Fibroblast of lung (primary cell): ENCODE data around the gene WDR88. TPM values are rescaled to one million over a fixed set of nuclear protein-coding genes. Genes with fewer than 3 reads are reported as not detected.

ENCODE experiments used
- DNase-seq, 2 donors: peaks; one replicate each; pipeline versions ENCODE4 v3.0.0 to v3.0.0-alpha.2; 2010; ENCODE audit warnings: low read depth in 2 of 2
- H2AFZ ChIP-seq: 2 replicates; pipeline ENCODE4 v1.5.1; 2012; ENCODE audit warnings: low read length, control low read depth, inconsistent platforms
- H3K27ac ChIP-seq: 2 replicates; pipeline ENCODE4 v1.5.1; 2011; ENCODE audit warnings: low read length, control low read depth; ENCODE audit not compliant: insufficient read depth
- H3K27me3 ChIP-seq: 2 replicates; pipeline ENCODE4 v1.5.1; 2011; ENCODE audit warnings: mild to moderate bottlenecking, low read length; ENCODE audit not compliant: control insufficient read depth, insufficient read depth
- H3K36me3 ChIP-seq: 2 replicates; pipeline ENCODE4 v1.5.1; 2011; ENCODE audit warnings: low read length; ENCODE audit not compliant: control insufficient read depth, insufficient read depth
- H3K4me1 ChIP-seq: 2 replicates; pipeline ENCODE4 v1.5.1; 2011; ENCODE audit warnings: low read length; ENCODE audit not compliant: control insufficient read depth, insufficient read depth; ENCODE audit errors: extremely low read depth
- H3K4me2 ChIP-seq: 2 replicates; pipeline ENCODE4 v1.5.1; 2011; ENCODE audit warnings: low read length, control low read depth; ENCODE audit not compliant: insufficient read depth; ENCODE audit errors: extremely low read depth
- H3K4me3 ChIP-seq, 4 experiments: fragments of 200-600 bp in 1 of 4; sonication (generic) in 1 of 4; replicated peaks in 1 of 4; 2 replicates each; pipeline ENCODE4 v1.5.1; 2011 to 2016; ENCODE audit warnings: low read length in 4 of 4, low read depth in 3 of 4, mild to moderate bottlenecking in 3 of 4, control low read depth in 2 of 4, inconsistent platforms in 1 of 4, mixed read lengths in 1 of 4; ENCODE audit not compliant: insufficient read depth in 1 of 4; ENCODE audit errors: control extremely low read depth in 1 of 4
- H3K79me2 ChIP-seq: 2 replicates; pipeline ENCODE4 v1.5.1; 2012; ENCODE audit warnings: mild to moderate bottlenecking, low read length, inconsistent platforms; ENCODE audit not compliant: control insufficient read depth, insufficient read depth
- H3K9ac ChIP-seq: 2 replicates; pipeline ENCODE4 v1.5.1; 2011; ENCODE audit warnings: mild to moderate bottlenecking, low read length, control low read depth; ENCODE audit not compliant: insufficient read depth
- H3K9me3 ChIP-seq: 2 replicates; pipeline ENCODE4 v1.5.1; 2012; ENCODE audit warnings: low read depth, low read length; ENCODE audit not compliant: control insufficient read depth, insufficient read depth
- H4K20me1 ChIP-seq: 2 replicates; pipeline ENCODE4 v1.5.1; 2011; ENCODE audit warnings: low read length; ENCODE audit not compliant: control insufficient read depth, insufficient read depth; ENCODE audit errors: extremely low read depth
- EZH2 ChIP-seq: IDR thresholded peaks from 2 replicates; pipeline ENCODE4 v1.5.1; 2012; ENCODE audit warnings: low read length, control low read depth, mild to moderate bottlenecking; ENCODE audit errors: missing control alignments
- polyA plus RNA-seq, 2 donors: library from polyadenylated mRNA; depleted of rRNA in 1 of 2; stranded (reverse) in 1 of 2; unstranded in 1 of 2; fragments of >200 nt; gene quantifications; 2 replicates each; pipeline ENCODE4 v1.2.1, GENCODE V29; 2011 to 2012; ENCODE audit warnings: missing spikeins in 1 of 2
- total RNA-seq: library from RNA; depleted of rRNA; stranded (reverse); fragments of >200 nt; gene quantifications from 2 replicates; pipeline ENCODE4 v1.2.1, GENCODE V29; 2014
- TF ChIP-seq, protein P1 (sequence below), 2 donors: IDR thresholded peaks in 1 of 2; conservative IDR thresholded peaks in 1 of 2; 1 replicate in 1 of 2; 2 replicates in 1 of 2; pipeline ENCODE4 v1.5.1; 2011 to 2012; ENCODE audit warnings: low read length in 2 of 2, control low read depth in 1 of 2, inconsistent platforms in 1 of 2, low read depth in 1 of 2, mild to moderate bottlenecking in 1 of 2

The WDR88 gene
- total and polyA plus RNA-seq, 2 donors (not counting 1 experiment from before 2014, with no cell fraction given), result not detected

GRCh38 chr19:33193865-33194362, 62.0 kb downstream of the WDR88 start, which contains the start of gene LRP3:
LRP3 (plus strand) TSS chr19:33194330; CDS start chr19:33194786, 456 bp downstream.
- Histone ChIP-seq H3K9ac (peak within 1 kb of the TSS; percentile 37), H3K9me3 (no peaks in the 10 kb centered on the region), H3K4me1 (no peaks in the 10 kb centered on the region), H4K20me1 (no peaks in the 10 kb centered on the region), H3K36me3 (no peaks in the 10 kb centered on the region), H3K27me3 (peaks cover 2% of the 10 kb centered on the region), H3K4me3 (peak within 1 kb of the TSS; percentile 54 to 67 (median 58)), H3K4me2 (peak within 1 kb of the TSS; percentile 72), H3K79me2 (no peaks in the 10 kb centered on the region), H3K27ac (no peak within 1 kb of the TSS), H2AFZ (peak within 1 kb of the TSS; percentile 19)
- peak; percentile 22 to 41 for DNase-seq
- TF ChIP-seq, protein P1, sequence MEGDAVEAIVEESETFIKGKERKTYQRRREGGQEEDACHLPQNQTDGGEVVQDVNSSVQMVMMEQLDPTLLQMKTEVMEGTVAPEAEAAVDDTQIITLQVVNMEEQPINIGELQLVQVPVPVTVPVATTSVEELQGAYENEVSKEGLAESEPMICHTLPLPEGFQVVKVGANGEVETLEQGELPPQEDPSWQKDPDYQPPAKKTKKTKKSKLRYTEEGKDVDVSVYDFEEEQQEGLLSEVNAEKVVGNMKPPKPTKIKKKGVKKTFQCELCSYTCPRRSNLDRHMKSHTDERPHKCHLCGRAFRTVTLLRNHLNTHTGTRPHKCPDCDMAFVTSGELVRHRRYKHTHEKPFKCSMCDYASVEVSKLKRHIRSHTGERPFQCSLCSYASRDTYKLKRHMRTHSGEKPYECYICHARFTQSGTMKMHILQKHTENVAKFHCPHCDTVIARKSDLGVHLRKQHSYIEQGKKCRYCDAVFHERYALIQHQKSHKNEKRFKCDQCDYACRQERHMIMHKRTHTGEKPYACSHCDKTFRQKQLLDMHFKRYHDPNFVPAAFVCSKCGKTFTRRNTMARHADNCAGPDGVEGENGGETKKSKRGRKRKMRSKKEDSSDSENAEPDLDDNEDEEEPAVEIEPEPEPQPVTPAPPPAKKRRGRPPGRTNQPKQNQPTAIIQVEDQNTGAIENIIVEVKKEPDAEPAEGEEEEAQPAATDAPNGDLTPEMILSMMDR (conservative IDR thresholded peaks at IDR 0.05 in 1 of 2, IDR thresholded peaks at IDR 0.05 in 1 of 2; ENCODE audit: low read depth in 1 of 2, low read length in 2 of 2), result no peak
- no peak for TF ChIP-seq EZH2

DNA sequence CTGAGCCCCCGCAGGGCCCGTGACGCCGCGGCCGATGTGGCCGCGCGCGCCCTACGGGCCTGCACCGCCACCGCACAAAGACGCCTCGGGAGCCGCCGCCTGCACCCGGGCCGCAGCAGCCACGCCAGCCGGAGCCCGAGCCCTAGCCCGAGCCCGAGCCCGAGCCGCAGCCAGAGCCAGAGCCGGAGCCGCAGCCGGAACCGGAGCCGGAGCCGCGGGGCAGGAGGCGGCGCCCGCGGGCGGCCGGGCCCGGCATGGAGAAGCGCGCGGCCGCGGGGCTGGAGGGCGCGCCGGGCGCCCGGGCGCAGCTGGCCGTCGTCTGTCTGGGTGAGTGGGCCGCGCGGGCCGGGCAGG, 62.6 kb downstream of the WDR88 start:
- Histone ChIP-seq H3K79me2 (no peaks in the 10 kb centered on the region), H3K9me3 (no peaks in the 10 kb centered on the region), H3K4me1 (no peaks in the 10 kb centered on the region), H3K27me3 (peaks cover 2% of the 10 kb centered on the region), H3K4me2 (no peak overlapping the region), H3K27ac (no peak overlapping the region), H2AFZ (no peak overlapping the region), H4K20me1 (no peaks in the 10 kb centered on the region), H3K36me3 (no peaks in the 10 kb centered on the region), H3K4me3 (peak overlapping the region in 2 of 4 experiments; percentile 55 to 67), H3K9ac (peak overlapping the region; percentile 37)
- peak in 1 of 2 donors; percentile 10 for DNase-seq
- no peak for TF ChIP-seq EZH2
- TF ChIP-seq, protein P1 (conservative IDR thresholded peaks at IDR 0.05 in 1 of 2, IDR thresholded peaks at IDR 0.05 in 1 of 2; ENCODE audit: low read depth in 1 of 2, low read length in 2 of 2), result no peak

- H3K4me1 ChIP-seq, result no peaks in the 10 kb centered on the region
- H3K4me2 ChIP-seq, result peak overlapping the region; percentile 72
- TF ChIP-seq, protein P1 (conservative IDR thresholded peaks at IDR 0.05 in 1 of 2, IDR thresholded peaks at IDR 0.05 in 1 of 2; ENCODE audit: low read depth in 1 of 2, low read length in 2 of 2), result no peak
- TF ChIP-seq EZH2, result no peak
- peak; percentile 38 to 60 for DNase-seq
- H4K20me1 ChIP-seq, result no peaks in the 10 kb centered on the region
- H3K4me3 ChIP-seq, result peak overlapping the region; percentile 54 to 67 (median 58)
- H3K27me3 ChIP-seq, result peaks cover 2% of the 10 kb centered on the region
- no peak overlapping the region for H3K27ac ChIP-seq
- no peaks in the 10 kb centered on the region for H3K36me3 ChIP-seq
- no peaks in the 10 kb centered on the region for H3K79me2 ChIP-seq
- peak overlapping the region; percentile 37 for H3K9ac ChIP-seq
- H3K9me3 ChIP-seq, result no peaks in the 10 kb centered on the region
- H2AFZ ChIP-seq, result peak overlapping the region; percentile 19
Observed at GRCh38 chr19:33194886-33195644, 63.2 kb downstream of the WDR88 start.
